ENCODE measurements around the gene BCL3. TPM values are rescaled to one million over a fixed set of nuclear protein-coding genes. Genes with fewer than 3 reads are reported as not detected.
A peak's percentile ranks its signal among the peaks of the same experiment; 100 is the strongest.
"Not testable (repeated sequence)": the region's sequence is repeated elsewhere in the genome, so short reads cannot be mapped to it uniquely, and the experiment has no call there.

BCL3 gene
- total RNA-seq, 2 experiments from 2014 or later = 19.0 to 23.8 TPM

- Mint-ChIP-seq H3K4me1 (peaks cover 54% of the 10 kb centered on the region), H3K36me3 (peaks cover 43% of the 10 kb centered on the region), H3K4me3 (no peak overlapping the region), H3K9me3 (no peaks in the 10 kb centered on the region), H3K27me3 (peaks cover 3% of the 10 kb centered on the region), H3K27ac (peak overlapping the region; percentile 69)
- DNase-seq = no peak
Measured at GRCh38 chr19:44756089-44756562, 7.6 kb downstream of the BCL3 start.

- Mint-ChIP-seq H3K36me3 (peaks cover 37% of the 10 kb centered on the region), H3K27ac (no peak overlapping the region), H3K4me3 (no peak overlapping the region), H3K4me1 (peaks cover 44% of the 10 kb centered on the region), H3K9me3 (no peaks in the 10 kb centered on the region), H3K27me3 (peaks cover 3% of the 10 kb centered on the region)
- no peak for DNase-seq
Measured at GRCh38 chr19:44757057-44757734, 8.7 kb downstream of the BCL3 start.

- no peak for DNase-seq
- Mint-ChIP-seq H3K27ac (no peak overlapping the region), H3K36me3 (peaks cover 31% of the 10 kb centered on the region), H3K4me3 (no peak overlapping the region), H3K4me1 (peaks cover 38% of the 10 kb centered on the region), H3K9me3 (no peaks in the 10 kb centered on the region), H3K27me3 (peaks cover 3% of the 10 kb centered on the region)
Measured at GRCh38 chr19:44757735-44758505, 9.4 kb downstream of the BCL3 start.

- H3K27me3 Mint-ChIP-seq = no peaks in the 10 kb centered on the region
- no peaks in the 10 kb centered on the region for H3K9me3 Mint-ChIP-seq
- H3K4me3 Mint-ChIP-seq = no peak overlapping the region
- DNase-seq = no peak
- no peak overlapping the region for H3K27ac Mint-ChIP-seq
- H3K4me1 Mint-ChIP-seq = peaks cover 36% of the 10 kb centered on the region
- H3K36me3 Mint-ChIP-seq = peaks cover 31% of the 10 kb centered on the region
Measured at GRCh38 chr19:44758596-44758995, 10.1 kb downstream of the BCL3 start.

GRCh38 chr19:44759083-44759804 is 10.7 kb downstream of the BCL3 start:
- Mint-ChIP-seq H3K4me1 (peaks cover 31% of the 10 kb centered on the region), H3K4me3 (no peak overlapping the region), H3K27me3 (no peaks in the 10 kb centered on the region), H3K9me3 (no peaks in the 10 kb centered on the region), H3K27ac (no peak overlapping the region), H3K36me3 (peaks cover 30% of the 10 kb centered on the region)
- no peak for DNase-seq

- Mint-ChIP-seq H3K4me3 (no peak overlapping the region), H3K27ac (no peak overlapping the region), H3K9me3 (no peaks in the 10 kb centered on the region), H3K4me1 (peaks cover 19% of the 10 kb centered on the region), H3K36me3 (peaks cover 25% of the 10 kb centered on the region), H3K27me3 (no peaks in the 10 kb centered on the region)
- DNase-seq = no peak
Measured at GRCh38 chr19:44762038-44762437, 13.5 kb downstream of the BCL3 start.

- Mint-ChIP-seq H3K27ac (no peak overlapping the region), H3K9me3 (peaks cover 8% of the 10 kb centered on the region), H3K27me3 (no peaks in the 10 kb centered on the region), H3K36me3 (peaks cover 13% of the 10 kb centered on the region), H3K4me1 (peaks cover 28% of the 10 kb centered on the region), H3K4me3 (no peak overlapping the region)
- DNase-seq = no peak
Measured at GRCh38 chr19:44765033-44765948, 16.8 kb downstream of the BCL3 start.

- Mint-ChIP-seq H3K4me3 (no peak overlapping the region), H3K27ac (no peak overlapping the region), H3K27me3 (no peaks in the 10 kb centered on the region), H3K36me3 (peaks cover 8% of the 10 kb centered on the region), H3K4me1 (peaks cover 26% of the 10 kb centered on the region), H3K9me3 (peaks cover 9% of the 10 kb centered on the region)
- DNase-seq = no peak
Measured at GRCh38 chr19:44765949-44766335, 17.4 kb downstream of the BCL3 start.

- no peak for DNase-seq
- no peak overlapping the region for H3K27ac Mint-ChIP-seq
- H3K4me1 Mint-ChIP-seq = peaks cover 26% of the 10 kb centered on the region
- no peak overlapping the region for H3K4me3 Mint-ChIP-seq
- H3K36me3 Mint-ChIP-seq = peaks cover 4% of the 10 kb centered on the region
- H3K27me3 Mint-ChIP-seq = no peaks in the 10 kb centered on the region
- H3K9me3 Mint-ChIP-seq = peaks cover 9% of the 10 kb centered on the region
Measured at GRCh38 chr19:44767295-44768180, 19.0 kb downstream of the BCL3 start.

- peak; percentile 95 for DNase-seq
- Mint-ChIP-seq H3K27ac (peak overlapping the region; percentile 56), H3K27me3 (no peaks in the 10 kb centered on the region), H3K4me1 (peaks cover 22% of the 10 kb centered on the region), H3K36me3 (peaks cover 4% of the 10 kb centered on the region), H3K4me3 (peak overlapping the region; percentile 47), H3K9me3 (peaks cover 9% of the 10 kb centered on the region)
Measured at GRCh38 chr19:44770550-44771257, 22.2 kb downstream of the BCL3 start.

- H3K4me1 Mint-ChIP-seq = peaks cover 22% of the 10 kb centered on the region
- H3K4me3 Mint-ChIP-seq, H3K27me3 Mint-ChIP-seq, H3K9me3 Mint-ChIP-seq, H3K27ac Mint-ChIP-seq, H3K36me3 Mint-ChIP-seq, DNase-seq: not testable (repeated sequence)
Measured at GRCh38 chr19:44772144-44772543, 23.6 kb downstream of the BCL3 start.

- Mint-ChIP-seq H3K27me3 (no peaks in the 10 kb centered on the region), H3K9me3 (peaks cover 6% of the 10 kb centered on the region), H3K4me3 (no peak overlapping the region), H3K36me3 (peaks cover 4% of the 10 kb centered on the region), H3K27ac (no peak overlapping the region), H3K4me1 (peaks cover 14% of the 10 kb centered on the region)
- no peak for DNase-seq
Measured at GRCh38 chr19:44772959-44773358, 24.5 kb downstream of the BCL3 start.

- H3K4me3 Mint-ChIP-seq = no peak overlapping the region
Measured at GRCh38 chr19:44775676-44776240, 27.2 kb downstream of the BCL3 start.

More at GRCh38 chr19:44775676-44776240, 27.2 kb downstream of the BCL3 start:
- DNase-seq = no peak
- Mint-ChIP-seq H3K36me3 (no peaks in the 10 kb centered on the region), H3K4me1 (peaks cover 3% of the 10 kb centered on the region), H3K27ac (no peak overlapping the region), H3K27me3 (no peaks in the 10 kb centered on the region), H3K9me3 (no peaks in the 10 kb centered on the region)

Data from activated naive CD8-positive, alpha-beta T cell treated with anti-CD3 and anti-CD28 coated beads for 36 hours (primary cell).